ENCODE measurements around the gene SYCN. TPM values are rescaled to one million over a fixed set of nuclear protein-coding genes. Genes with fewer than 3 reads are reported as not detected.

SYCN gene, protein sequence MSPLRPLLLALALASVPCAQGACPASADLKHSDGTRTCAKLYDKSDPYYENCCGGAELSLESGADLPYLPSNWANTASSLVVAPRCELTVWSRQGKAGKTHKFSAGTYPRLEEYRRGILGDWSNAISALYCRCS
- not detected in 2 replicates for total RNA-seq

DNA sequence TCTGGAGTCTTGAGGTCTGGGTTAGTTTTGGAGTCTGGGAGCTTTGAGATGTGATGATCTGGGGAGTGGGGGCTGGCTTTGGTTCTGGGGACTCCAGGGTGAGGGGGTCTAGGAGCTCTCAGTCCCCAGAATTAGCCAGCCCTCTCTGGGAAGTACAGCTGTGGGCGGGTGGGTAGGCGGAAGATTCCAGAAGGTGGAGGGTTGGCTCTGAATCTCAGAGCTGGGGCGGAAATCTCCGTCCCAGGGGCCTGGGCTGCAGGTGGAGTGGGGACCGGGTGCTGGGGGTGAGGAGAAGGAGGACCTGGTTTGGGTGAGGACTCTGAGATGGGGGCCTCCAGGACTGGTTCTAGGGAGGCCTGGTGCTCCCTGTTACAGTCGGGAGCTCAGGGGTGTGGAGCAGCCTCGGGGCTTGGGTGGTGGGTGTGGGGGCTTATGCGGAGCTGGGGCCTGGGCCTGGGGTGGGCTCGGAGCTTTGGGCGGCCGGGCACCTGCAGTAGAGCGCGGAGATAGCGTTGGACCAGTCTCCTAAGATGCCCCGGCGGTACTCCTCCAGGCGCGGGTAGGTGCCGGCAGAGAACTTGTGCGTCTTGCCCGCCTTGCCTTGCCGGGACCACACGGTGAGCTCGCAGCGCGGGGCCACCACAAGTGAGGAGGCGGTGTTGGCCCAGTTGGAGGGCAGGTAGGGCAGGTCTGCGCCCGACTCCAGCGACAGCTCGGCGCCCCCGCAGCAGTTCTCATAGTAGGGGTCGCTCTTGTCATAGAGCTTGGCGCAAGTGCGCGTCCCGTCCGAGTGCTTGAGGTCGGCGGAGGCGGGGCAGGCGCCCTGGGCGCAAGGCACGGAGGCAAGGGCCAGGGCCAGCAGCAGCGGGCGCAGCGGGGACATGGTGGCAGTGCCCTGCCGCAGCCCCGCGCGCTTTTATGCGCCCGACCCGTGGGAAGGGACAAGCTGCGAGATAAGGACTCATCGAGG is at the start of gene SYCN:
TSS of gene SYCN (minus strand) at position 892 of the 970 bp plus-strand sequence. CDS start at position 883, 9 bp downstream.

DNA sequence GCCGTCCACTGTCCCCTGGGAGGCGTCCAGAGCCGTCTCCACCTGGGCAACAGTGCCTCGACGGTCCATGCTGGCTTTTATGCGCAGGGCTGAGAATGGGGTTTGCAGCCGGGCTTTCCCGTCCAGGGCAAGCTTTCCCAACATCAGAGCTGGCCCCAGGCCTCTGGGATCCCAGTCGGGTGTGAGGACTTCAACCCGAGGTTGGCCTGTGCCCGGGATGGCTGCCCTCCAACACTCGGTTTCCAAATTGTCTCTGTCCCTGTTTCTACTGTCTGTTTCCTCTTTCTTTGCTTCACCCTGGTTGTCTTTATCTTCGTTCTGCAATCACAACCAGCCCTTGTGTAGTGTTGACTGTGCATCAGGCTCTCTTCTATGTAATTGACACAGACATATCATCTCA is 44.7 kb upstream of the SYCN start, which contains the start of gene IFNL4:
TSS of gene IFNL4 (minus strand) at position 51 of the 400 bp plus-strand sequence.

DNA sequence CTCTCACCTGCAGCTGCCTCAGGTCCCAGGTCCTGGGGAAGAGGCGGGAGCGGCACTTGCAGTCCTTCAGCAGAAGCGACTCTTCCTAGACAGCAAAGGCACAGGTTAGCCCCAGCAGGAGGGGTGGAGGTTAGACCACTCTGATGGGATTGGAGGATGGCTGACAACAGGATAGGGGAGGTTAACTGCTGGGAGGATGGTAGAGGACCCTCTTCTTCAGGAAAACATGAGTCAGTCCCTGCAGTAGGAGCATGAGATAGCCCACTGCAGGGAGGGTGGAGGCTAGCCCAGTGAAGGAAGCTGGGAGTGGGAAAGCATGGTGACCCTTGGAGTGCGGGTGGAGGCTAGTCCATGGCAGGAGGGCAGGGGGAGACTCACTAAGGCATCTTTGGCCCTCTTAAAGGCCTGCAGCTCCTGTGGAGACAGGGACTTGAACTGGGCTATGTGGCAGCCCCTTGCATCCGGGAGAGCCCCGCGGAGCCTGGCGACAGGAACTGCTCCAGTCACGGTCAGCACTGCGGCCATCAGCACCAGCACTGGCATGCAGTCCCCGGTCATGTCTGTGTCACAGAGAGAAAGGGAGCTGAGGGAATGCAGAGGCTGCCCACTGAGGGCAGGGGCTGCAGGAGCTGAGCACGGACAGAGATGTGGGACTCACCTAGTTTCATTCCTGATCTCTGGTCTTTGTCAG is 40.5 kb upstream of the SYCN start, which contains the start of gene IFNL3:
TSS of gene IFNL3 (minus strand) at position 597 of the 691 bp plus-strand sequence. CDS start at position 558, 39 bp downstream.

DNA sequence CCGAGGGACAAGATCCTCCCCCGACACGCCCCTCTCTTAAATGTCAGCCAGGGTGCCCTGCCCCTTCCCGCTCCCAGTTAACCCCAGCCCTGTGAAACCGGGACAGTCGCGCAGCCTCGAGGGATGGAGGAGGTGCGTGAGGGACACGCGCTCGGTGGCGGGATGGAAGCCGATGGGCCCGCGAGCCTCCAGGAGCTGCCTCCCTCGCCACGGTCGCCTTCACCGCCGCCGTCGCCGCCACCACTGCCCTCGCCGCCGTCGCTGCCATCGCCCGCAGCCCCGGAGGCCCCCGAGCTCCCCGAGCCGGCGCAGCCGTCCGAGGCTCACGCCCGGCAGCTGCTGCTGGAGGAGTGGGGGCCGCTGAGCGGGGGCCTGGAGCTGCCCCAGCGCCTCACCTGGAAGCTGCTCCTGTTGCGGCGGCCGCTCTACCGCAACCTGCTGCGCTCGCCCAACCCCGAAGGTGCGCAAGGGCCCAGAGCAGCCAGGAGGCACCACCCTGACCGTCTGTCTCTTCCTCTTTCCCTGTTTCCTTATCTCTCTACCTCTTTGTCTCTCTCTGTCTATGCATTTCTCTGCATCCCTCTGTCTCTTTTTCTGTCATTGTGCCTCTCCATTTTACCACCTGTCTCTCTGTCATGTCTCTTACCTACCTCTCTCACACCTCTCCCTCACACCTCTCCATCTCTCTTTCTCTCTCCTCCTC is 7.1 kb downstream of the SYCN start, which contains the start of gene NCCRP1:
TSS of gene NCCRP1 (plus strand) at position 105 of the 703 bp plus-strand sequence. CDS start at position 124, 19 bp downstream.

Other genes with a start within 250 kb of the SYCN start
- 11.0 and 15.3 TPM in 2 replicates for gene FBXO17, start 228.5 kb downstream of the SYCN start, total RNA-seq
- gene FBXO27, start 171.7 kb downstream of the SYCN start, total RNA-seq = 1.2 and 1.8 TPM in 2 replicates
- gene ACP7, start 119.9 kb downstream of the SYCN start, total RNA-seq = 0.12 TPM in 1 of 2 replicates, not detected in the other
- 3.7 and 4.7 TPM in 2 replicates for gene PAK4, start 78.5 kb downstream of the SYCN start, total RNA-seq
- not detected in 2 replicates for gene NCCRP1, start 7.3 kb downstream of the SYCN start, total RNA-seq
- not detected in 2 replicates for gene IFNL3, start 40.7 kb upstream of the SYCN start, total RNA-seq
- not detected in 2 replicates for gene IFNL4, start 44.6 kb upstream of the SYCN start, total RNA-seq
- not detected in 2 replicates for gene IFNL2, start 64.1 kb upstream of the SYCN start, total RNA-seq
- not detected in 2 replicates for gene IFNL1, start 92.1 kb upstream of the SYCN start, total RNA-seq
- gene LRFN1, start 116.6 kb upstream of the SYCN start, total RNA-seq = under 0.01 TPM in 1 of 2 replicates, not detected in the other
- 0.87 and 2.6 TPM in 2 replicates for gene GMFG, start 131.8 kb upstream of the SYCN start, total RNA-seq
- 33.6 and 40.2 TPM in 2 replicates for gene SAMD4B, start 138.2 kb upstream of the SYCN start, total RNA-seq
- 44.8 and 65.8 TPM in 2 replicates for gene PAF1, start 186.8 kb upstream of the SYCN start, total RNA-seq
- gene MED29, start 187.1 kb upstream of the SYCN start, total RNA-seq = 13.9 and 14.5 TPM in 2 replicates
- gene ZFP36, start 202.6 kb upstream of the SYCN start, total RNA-seq = 2.5 and 5.2 TPM in 2 replicates
- gene PLEKHG2, start 208.4 kb upstream of the SYCN start, total RNA-seq = 18.1 and 29.5 TPM in 2 replicates
- gene RPS16, start 231.7 kb upstream of the SYCN start, total RNA-seq = 38.5 and 131 TPM in 2 replicates
- 58.9 and 87.9 TPM in 2 replicates for gene SUPT5H, start 241.3 kb upstream of the SYCN start, total RNA-seq